A204.1 (cell line): ENCODE results near the gene PLCH1.
A peak's percentile ranks its signal among the peaks of the same experiment; 100 is the strongest.
"Not testable (repeated sequence)": the region's sequence is repeated elsewhere in the genome, so short reads cannot be mapped to it uniquely, and the experiment has no call there.

Experiments
- FAIRE-seq: peaks from 2 replicates; lab custom pipeline; 2012; peaks lifted over from hg19 to GRCh38; lab: Jason Lieb, UNC

Gene PLCH1

DNA sequence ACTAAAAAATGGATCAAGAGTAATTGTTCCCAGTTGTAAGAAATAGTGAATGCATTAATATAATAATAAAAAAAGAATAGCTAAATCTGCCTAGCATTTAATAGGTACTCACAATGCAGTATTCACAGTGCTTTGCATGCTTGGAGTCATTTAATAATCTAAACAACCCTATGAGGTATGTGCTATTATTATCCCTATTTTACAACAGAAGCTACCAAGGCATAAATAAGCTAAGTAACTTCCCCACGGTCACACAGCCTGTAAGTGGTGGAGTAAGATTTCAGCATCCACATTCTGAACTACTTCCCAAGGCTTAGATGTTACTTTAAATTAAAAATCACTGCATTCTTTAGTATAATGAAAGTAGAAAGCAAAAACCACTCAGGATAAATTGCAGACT, 102.9 kb downstream of the PLCH1 start:
- no peak for FAIRE-seq

DNA sequence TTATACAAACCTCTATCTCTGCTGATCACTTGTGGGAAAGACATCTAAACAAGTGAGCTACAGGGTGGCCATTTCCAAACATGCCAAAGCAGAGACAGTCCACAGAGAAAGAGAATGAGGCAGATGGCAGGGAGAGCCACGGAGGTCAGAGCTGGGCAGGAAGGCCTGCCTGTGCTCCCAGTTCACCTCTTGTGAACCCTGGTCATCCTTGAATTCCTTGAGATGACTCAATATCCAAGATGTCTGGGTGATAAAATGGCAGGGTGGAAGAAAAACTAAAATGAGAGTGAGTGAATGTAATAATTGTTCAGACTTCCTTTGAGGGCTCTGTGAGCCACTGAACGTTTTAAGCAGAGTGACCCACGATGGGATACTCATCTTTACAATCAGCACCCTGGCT, 104.8 kb downstream of the PLCH1 start:
- no peak for FAIRE-seq

DNA sequence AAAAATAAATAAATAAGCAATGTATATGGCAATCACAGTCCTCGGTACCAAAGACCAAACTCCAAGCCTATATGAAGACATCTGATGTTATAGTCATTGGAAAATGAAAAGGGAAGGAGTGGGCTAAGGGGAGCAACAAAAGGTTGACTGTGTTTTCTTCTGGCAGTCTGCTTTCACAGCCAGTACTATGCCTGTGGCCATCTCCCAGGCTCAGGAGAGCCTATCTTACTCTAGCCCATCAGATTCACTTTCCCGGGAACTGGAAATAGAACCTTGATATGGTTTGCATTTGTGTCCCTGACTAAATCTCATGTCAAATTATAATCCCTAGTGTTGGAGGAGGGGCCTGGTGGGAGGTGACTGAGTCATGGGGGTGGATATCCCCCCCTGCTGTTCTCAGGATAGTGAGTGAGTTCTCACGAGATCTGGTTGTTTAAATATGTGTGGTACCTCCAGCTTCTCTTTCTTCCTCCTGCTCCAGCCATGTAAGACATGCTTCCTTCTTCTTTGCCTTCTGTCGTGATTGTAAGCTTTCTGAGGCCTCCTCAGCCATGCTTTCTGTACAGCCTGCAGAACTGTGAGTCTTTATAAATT, 105.3 kb downstream of the PLCH1 start:
- no peak for FAIRE-seq

DNA sequence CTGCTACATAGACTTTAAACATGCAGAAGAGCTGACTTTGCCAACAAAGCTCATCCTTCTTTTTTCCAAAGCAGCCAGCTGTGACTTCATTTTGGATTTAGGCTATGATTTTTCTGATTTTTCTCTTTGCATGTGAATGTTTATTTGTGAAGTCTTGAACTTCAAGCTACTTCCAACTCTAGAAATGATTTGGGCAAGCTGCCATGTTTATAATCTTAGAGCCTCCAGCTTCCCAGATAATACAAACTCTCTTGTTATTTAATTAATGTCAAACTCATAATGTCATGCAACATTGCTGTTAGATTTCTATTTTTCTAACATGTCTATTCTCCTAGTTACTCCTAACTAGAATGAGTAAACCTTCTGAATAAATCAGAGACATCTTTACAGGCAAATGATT, 106.4 kb downstream of the PLCH1 start:
- FAIRE-seq: not testable (repeated sequence)

- no peak for FAIRE-seq
These were observed 107.3 kb downstream of the PLCH1 start for GRCh38 chr3:155637567-155637966.

DNA sequence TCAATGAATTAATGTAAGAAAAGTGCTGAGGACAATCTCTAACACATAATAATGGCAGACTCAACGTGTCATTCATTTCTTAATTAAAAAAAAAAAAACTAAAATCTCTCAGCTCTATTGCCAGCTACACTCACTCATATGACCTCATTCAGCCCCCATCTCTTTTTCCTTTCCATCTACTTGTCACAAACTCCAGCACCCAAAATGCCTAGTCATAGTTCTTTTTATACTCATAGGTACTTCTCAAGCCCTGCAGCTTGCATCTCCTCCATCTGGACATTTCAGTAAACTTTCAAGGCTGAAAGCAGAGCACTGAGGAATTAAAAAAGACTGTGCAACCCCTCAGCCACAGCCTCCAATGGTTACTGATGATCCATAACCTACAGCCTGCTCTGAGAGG, 109.8 kb downstream of the PLCH1 start:
- FAIRE-seq: no peak

DNA sequence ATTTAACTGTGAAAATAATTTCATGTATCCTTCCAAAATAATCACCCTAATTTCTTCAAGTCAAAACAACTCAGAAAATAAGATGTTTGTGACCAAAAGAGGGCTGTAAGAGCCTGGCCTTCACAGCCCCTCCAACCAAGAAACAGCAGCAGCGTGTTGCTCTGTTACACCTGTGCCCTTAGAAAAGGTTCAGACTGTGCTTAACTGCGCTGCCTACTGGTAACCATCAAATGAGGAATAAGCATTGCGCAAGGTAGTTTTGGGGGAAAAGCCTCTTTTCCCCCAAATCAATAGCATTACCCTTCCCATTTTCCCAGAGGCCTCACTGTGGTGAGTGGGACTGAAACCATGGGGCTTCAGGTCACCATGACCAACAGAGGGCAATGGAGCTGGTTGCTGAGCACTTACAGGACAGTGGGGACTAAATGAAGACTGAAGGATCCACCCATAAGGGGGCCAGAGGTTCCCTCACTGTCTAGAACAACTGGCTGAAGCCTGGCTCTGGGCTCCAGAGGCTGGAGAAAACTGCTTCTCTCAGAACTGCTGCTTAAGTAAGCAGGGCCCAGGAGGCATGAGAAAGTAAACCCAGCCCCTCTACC, 110.7 kb downstream of the PLCH1 start:
- no peak for FAIRE-seq

GRCh38 chr3:155631323-155632019, 113.4 kb downstream of the PLCH1 start:
- FAIRE-seq: no peak

DNA sequence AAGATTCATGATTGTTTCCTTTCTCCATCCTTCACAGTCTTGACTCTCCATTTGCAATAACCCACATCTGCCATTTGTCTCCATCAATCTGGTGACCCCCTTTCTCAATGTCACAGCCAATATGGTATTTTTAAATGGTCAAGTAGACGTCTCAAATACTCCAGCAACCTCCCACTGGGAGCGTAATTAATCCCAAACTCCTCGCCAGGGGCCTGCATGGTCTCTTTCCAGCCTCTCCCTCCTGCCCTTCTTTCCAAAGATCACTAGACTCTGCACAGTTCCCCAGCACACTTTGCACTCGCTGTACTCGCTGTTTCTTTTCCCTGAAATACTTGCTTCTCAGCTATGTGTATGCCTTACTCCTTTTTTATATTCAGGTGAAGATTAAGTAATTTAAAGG, 115.3 kb downstream of the PLCH1 start:
- no peak for FAIRE-seq

GRCh38 chr3:155629056-155629455, 115.8 kb downstream of the PLCH1 start:
- FAIRE-seq: no peak

DNA sequence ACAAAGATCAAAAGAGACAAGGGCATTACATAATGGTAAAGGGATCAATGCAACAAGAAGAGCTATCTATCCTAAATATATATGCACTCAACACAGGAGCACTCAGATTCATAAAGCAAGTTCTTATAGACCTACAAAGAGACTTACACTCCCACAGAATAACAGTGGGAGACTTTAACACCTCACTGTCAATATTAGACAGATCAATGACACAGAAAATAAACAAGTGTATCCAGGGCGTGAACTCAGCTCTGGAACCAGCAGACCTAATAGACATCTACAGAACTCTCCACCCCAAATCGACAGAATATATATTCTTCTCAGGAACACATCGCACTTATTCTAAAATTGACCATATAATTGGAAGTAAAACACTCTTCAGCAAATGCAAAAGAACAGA, 122.2 kb downstream of the PLCH1 start:
- FAIRE-seq: not testable (repeated sequence)

- FAIRE-seq: not testable (repeated sequence)
These were observed 124.3 kb downstream of the PLCH1 start for GRCh38 chr3:155620552-155620951.

DNA sequence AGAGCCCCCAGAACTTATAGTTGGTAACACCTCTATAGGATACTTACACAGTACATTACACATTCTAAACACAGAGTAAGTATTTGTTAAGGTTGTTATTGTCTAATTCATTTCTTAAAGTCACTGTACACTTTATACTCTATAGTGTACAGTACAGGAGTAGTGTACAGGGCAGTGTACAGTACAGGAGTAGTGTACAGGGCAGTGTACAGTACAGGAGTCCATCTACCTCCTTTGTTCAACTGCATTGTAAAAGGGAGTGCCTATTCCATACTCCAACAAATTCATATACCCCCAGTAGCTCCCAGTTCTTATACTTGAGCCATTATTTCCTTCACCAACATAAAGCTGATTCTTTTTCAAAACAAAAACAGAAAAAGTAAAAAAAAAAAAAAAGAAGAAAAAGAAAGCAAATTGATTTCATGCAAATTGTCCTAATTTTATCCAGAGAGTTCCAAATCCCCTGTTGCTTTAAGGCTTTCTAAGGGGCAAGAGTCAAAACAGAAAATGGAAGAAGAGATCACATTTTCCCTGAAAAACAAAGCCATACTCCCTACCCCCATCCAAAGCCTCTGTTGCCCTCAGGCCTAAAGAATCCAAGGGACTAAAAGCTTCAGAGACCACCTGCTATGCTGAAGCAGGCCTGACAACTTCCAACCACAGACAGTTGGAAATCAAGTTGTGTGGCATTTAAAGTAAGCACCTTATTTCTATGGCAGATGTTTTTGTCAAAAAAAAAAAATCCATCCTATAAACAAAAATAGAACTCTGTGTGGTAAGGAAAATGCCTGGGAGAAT, 125.6 kb downstream of the PLCH1 start:
- no peak for FAIRE-seq

DNA sequence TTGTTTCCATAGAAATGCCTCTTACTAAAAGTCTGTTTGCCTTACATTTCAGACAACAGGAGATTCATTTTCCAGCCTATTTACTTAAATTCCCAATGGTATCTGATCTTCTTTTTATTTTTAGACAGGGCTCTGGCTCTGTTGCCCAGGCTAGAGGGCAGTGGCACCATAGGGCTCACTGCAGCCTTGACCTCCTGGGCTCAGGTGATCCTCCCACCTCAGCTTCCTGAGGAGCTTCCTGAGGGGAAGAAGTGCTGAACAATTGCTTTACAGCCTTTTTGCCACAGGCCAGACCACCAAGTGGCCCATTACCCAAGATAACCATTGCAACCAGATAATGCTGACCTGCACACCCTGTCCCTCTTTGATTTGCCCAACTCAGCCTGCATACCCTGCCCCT, 126.3 kb downstream of the PLCH1 start:
- FAIRE-seq: no peak

DNA sequence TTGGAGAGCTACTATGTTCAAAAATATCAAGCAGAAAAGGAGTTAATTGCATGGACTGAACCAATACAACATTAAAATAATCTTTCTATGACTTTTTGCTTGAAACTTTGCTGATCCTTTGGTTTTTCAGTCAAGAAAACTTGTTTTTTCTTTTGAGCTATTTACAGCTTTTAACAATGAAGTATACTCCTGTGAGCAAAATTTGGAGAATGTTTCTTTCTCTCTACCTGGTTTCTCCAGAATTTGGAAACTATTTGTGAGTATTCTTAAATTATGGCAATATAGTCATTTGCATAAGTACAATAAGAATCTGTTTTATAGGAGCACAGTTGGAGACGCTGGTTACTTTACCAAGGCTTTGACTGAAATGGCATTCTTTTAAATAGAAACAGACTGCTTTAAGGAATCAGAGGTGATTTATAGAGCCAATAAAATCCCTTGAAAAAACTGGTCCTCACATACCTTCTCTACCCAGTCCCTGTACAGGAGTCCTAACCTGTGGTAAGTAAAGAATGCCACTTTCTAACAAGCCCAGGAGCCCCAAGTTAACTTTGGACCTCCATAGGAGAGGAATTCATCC, 127.4 kb downstream of the PLCH1 start:
- FAIRE-seq: no peak

DNA sequence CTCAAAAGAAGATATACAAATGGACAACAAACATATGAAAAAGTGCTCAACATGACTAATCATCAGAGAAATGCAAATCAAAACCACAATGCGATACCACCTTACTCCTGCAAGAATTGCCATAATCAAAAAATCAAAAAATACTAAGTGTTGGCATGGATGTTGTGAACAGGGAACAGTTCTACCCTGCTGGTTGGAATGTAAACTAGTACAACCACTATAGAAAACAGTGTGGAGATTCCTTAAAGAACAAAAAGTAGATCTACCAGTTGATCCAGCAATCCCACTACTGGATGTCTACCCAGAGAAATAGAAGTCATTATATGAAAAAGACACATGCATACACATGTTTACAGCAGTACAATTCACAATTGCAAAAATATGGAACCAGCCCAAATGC, 129.7 kb downstream of the PLCH1 start:
- not testable (repeated sequence) for FAIRE-seq

DNA sequence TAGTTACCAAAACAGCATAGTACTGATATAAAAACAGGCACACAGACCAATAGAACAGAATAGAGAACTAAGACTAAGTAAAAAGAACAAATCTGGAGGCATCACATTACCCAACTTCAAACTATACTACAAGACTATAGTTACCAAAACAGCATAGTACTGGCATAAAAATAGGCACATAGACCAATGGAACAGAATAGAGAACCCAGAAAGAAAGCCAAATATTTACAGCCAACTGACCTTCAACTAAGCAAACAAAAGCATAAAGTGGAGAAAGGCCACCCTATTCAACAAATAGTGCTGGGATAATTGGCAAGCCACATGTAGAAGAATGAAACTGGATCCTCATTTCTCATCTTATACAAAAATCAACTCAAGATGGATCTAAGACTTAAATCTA, 130.5 kb downstream of the PLCH1 start:
- FAIRE-seq: not testable (repeated sequence)

GRCh38 chr3:155611456-155611855, 133.4 kb downstream of the PLCH1 start:
- no peak for FAIRE-seq

DNA sequence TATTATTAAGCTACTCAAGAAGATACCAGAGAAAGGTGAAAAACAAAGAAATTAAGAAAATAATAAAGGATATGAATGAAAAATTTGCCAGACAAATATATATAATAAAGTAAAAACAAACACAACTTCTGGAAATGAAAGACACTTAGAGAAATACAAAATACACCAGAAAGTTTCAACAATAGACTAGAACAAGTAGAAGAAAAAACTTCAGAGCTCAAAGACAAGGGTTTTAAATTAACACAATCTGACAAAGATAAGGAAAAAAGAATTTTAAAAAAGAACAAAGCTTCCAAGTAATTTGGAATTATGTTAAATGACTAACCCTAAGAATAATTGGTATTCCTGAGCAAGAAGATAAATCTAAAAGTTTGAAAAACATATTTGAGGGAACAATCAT, 135.3 kb downstream of the PLCH1 start:
- peak; percentile 34 for FAIRE-seq

- no peak for FAIRE-seq
These were observed 136.5 kb downstream of the PLCH1 start for GRCh38 chr3:155608228-155608920.

- no peak for FAIRE-seq
These were observed 137.1 kb downstream of the PLCH1 start for GRCh38 chr3:155607761-155608160.

GRCh38 chr3:155605571-155605970, 139.3 kb downstream of the PLCH1 start:
- FAIRE-seq: no peak
